Measurements from ENCODE around the gene PQBP1.
"Not testable (repeated sequence)": the region's sequence is repeated elsewhere in the genome, so short reads cannot be mapped to it uniquely, and the experiment has no call there.

PQBP1 gene, protein sequence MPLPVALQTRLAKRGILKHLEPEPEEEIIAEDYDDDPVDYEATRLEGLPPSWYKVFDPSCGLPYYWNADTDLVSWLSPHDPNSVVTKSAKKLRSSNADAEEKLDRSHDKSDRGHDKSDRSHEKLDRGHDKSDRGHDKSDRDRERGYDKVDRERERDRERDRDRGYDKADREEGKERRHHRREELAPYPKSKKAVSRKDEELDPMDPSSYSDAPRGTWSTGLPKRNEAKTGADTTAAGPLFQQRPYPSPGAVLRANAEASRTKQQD

DNA sequence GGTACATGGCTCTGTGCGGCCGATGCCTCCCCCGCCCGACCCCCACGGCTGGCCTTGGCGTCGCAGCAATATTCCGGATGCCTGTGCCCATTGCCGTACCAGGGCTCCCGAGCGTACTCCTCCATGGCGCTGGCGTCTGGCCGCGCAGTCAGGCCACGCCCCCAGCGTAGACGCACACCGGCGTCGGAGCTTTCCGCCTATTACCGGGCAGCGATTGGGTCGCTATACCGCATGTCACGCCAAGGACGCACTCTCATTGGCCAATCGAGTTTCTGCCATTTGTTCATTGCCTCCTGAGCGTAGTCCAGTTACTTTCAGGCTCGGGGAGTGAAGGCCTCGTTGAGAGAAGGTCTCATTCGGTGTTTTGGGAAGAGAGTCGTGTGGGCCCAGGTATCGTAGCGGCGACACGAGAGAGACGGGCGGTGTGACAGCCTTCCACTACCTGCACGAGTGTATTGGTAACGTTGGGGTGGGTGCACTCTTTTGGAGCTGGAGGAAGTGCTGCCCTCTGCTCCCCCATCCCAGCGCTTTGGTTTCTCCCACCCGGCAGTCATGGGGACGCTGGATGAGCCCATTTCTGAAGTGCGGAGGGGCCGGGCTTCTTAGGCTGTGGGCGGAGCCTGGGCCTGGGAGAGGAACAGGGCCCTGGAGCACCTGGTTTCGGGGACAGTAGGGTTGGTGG lies at the start of gene PQBP1, which contains the start of gene TIMM17B:
Gene PQBP1 (plus strand): TSS at position 306 of the 682 bp plus-strand sequence. CDS start 580 bp downstream, outside the sequence.
Gene TIMM17B (minus strand): TSS at position 144 of the 682 bp plus-strand sequence. CDS start 19 bp downstream, at position 125.
- peak within 1 kb of the TSS; percentile 84 for H3K4me3 ChIP-seq (ENCODE audit: low read length)
- TF ChIP-seq ZNF274 (IDR thresholded peaks at IDR 0.05; ENCODE audit: low read depth, low read length) = no peak

DNA sequence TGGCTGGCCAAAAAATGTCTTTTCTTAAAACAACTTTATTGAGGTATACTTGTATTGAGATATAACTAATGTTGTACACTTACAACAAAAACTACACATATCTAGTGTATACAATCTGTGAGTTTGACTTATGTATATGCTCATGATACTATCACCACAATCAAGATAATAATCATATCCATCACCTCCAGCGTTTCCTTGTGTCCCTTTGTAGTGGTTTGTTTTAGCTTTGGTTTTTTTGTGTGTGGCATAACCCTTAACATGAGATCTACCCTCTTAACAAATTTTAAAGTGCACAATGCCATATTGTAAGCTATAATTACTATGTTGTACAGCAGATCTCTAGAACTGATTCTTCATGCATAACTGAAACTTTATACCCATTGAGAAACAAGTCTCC lies 48.9 kb upstream of the PQBP1 start:
- no peak overlapping the region for H3K4me3 ChIP-seq (ENCODE audit: low read length)
- TF ChIP-seq ZNF274 (IDR thresholded peaks at IDR 0.05; ENCODE audit: low read depth, low read length) = no peak

DNA sequence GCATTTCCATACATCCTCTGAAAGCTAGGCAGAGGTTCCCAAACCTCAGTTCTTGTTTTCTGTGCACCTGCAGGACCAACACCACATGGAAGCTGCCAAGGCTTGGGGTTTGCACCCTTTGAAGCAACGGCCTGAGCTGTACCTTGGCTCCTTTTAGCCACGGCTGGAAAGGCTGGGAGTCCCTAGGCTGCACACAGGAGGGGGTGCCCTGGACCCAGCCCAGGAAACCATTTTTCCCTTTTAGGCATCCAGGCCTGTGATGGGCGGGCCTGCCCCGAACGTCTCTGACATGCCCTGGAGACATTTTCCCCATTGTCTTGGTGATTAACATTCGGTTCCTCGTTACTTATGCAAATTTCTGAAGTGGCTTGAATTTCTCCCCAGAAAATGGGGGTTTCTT lies 44.9 kb upstream of the PQBP1 start:
- no peak for TF ChIP-seq ZNF274 (IDR thresholded peaks at IDR 0.05; ENCODE audit: low read depth, low read length)
- H3K4me3 ChIP-seq (ENCODE audit: low read length) = no peak overlapping the region

DNA sequence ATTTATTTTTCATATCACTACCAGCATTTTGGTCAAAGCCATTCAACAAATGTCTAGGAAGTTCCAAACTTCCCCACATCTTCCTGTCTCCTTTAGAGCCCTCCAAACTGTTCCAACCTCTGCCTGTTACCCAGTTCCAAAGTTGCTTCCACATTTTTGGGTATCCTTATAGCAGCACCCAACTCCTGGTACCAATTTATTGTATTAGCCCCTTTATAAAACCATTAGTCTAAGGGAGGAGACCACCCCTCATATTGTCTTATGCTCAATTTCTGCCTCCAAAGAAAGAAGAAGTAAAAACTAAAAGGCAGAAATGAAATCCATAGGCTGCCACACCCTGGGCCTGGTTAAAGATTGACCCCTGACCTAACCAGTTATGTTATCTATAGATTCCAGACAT lies 44.2 kb upstream of the PQBP1 start:
- not testable (repeated sequence) for H3K4me3 ChIP-seq (ENCODE audit: low read length)

DNA sequence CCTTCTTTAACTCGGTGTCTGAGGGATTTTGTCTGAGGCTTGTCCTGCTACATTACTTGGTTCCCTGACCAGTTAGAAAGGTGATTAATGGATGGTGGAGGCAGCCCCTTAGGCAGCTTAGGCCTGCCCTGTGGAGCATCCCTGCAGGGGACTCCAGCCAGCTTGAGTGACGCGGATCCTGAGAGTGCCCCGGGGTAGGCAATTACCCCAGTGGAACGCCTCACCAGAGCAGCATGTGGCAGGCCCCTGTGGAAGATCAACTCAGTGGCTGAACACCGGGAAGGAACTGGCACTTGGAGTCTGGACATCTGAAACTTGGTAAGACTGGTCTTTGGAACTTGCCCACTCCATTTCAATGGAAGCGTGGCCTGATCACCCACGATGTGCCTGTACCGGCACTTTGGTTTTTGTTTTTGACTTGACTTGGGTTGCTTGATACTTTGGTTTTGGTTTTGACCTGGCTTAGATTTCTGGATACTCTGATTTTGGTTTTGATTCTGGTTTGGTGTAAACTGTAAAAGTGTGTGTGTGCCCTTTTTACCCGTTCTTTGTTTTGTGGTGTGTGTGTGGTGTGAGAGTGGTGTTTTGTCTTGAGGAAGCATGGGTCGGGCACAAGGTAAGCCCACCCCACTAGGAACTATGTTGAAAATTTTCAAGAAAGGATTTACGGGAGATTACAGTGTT lies 43.5 kb upstream of the PQBP1 start:
- H3K4me3 ChIP-seq (ENCODE audit: low read length) = not testable (repeated sequence)

DNA sequence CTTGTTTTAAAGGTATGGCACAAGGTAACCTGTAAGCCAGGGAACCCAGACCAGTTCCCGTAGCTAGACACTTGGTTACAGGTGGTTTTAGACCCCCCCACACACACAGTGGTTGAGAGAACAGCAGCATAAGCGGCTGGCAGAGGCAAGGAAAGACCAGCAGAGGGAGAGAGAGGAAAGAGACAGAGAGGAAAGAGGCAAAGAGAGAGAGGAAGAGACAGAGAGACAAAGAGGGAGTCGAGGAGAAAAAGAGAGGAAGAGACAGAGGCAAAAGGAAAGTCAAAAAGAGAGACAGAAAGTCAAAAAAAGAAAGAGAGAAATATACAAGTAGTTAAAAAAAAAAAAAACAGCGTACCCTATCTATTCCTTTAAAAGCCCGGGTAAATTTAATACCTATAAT lies 42.8 kb upstream of the PQBP1 start:
- H3K4me3 ChIP-seq (ENCODE audit: low read length) = no peak overlapping the region
- no peak for TF ChIP-seq ZNF274 (IDR thresholded peaks at IDR 0.05; ENCODE audit: low read depth, low read length)

DNA sequence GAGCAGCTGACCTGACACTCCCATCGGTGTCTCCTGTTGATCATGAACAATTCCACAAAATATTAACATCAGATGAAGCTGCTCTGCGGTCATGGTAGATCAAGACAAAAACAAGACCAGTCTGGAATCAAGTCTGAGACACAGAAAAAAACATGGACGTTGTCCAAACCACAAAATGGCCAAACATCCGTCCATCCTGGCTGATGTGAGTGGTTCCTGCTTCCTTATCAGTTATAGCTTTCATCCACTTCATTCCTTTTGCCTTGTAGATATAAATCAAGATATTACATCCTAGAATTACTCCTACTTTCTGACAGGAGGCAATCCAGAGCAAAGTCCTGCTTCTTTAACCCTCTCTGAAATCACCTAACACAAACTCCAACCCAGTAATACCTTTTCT lies 33.5 kb upstream of the PQBP1 start:
- no peak overlapping the region for H3K4me3 ChIP-seq (ENCODE audit: low read length)
- no peak for TF ChIP-seq ZNF274 (IDR thresholded peaks at IDR 0.05; ENCODE audit: low read depth, low read length)

DNA sequence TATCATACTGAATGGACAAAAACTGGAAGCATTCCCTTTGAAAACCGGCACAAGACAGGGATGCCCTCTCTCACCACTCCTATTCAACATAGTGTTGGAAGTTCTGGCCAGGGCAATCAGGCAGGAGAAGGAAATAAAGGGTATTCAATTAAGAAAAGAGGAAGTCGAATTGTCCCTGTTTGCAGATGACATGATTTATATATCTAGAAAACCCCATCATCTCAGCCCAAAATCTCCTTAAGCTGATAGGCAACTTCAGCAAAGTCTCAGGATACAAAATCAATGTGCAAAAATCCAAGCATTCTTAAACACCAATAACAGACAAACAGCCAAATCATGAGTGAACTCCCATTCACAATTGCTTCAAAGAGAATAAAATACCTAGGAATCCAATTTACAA lies 25.7 kb upstream of the PQBP1 start:
- not testable (repeated sequence) for H3K4me3 ChIP-seq (ENCODE audit: low read length)

DNA sequence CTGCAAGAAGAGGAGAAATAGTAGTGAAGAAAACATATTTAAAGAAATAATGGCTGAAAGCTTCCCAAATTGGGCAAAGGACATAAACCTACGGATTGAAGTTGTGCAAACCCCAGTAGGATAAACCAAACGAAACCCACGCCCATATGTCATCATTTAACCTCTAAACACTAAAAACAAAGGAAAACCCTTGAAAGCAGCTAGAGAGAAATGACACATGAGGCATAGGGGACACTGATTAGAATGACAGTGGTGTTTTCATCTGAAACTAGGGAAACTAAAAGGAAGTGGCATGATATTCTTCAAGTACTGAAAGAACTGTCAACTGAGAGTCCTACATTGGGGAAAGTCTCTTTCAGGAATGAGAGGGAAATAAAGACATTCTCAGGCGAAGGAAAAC lies 20.8 kb upstream of the PQBP1 start:
- H3K4me3 ChIP-seq (ENCODE audit: low read length) = not testable (repeated sequence)

DNA sequence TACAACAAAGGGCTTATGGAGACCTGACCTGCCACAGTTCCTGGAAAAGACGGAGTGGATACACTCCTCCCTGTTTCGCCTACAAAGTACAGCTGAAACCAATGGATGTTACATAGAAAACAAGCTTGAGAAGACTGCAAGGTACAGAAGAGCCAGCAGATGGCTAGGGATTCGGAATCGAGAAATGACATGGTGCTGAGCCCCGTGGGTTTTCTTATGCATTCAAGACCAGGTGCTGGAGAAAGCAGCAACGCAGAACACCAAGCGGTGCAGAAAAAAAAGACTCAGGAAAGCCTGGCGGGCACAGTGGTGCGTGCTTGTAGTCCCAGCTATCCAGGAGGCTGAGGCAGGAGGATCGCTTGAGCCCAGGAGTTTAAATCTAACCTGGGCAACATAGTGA lies 14.0 kb upstream of the PQBP1 start:
- TF ChIP-seq ZNF274 (IDR thresholded peaks at IDR 0.05; ENCODE audit: low read depth, low read length) = no peak
- H3K4me3 ChIP-seq (ENCODE audit: low read length) = no peak overlapping the region

DNA sequence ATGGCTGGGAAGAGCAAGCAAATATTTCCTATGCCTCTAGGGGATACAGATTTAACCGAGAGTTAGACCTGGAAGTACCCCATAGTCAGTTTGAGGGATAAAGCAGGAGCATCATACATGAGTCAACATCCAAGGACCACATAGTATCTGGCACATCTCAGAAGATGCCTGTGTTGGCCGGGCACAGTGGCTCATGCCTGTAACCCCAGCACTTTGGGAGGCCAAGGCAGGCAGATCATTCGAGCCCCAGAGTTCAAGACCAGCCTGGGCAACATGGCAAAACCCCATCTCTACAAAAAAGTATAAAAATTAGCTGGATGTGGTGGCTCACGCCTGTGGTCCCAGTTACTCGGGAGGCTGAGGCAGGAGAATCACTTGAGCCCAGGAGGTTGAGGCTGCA lies 11.1 kb upstream of the PQBP1 start:
- not testable (repeated sequence) for H3K4me3 ChIP-seq (ENCODE audit: low read length)

DNA sequence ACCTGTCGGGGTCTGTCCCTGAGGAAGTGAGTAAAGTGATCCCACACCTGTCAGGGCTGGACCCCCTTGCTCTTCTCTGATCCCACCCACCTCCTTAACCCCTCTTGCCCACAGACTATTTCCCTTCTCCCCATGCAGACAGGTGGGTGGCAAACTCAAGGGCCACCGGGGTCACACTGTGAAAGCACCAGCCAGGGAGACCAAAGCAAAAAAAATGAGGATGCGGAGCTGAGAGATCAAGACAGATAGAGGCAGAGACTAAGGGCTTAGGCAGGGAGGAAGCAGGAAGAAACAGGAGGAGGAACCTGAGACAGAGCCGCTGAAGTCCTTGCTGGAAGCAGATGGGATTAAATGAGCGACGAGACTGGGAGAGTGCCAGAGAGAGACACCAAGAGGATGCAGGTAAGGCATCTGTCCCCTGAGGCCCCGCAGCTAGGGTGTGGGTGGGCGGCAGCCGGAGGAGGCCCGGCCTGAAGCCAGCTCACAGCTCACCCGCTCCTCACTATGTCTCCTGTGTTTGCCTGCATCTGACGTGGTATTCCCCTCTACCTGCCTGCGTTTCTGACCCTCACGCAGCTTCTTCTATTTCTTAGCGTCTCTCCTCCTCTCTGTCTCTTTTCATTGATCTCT lies 7.3 kb upstream of the PQBP1 start:
- H3K4me3 ChIP-seq (ENCODE audit: low read length) = peak overlapping the region; percentile 22; the same call in 1 of the 2 replicates
- TF ChIP-seq ZNF274 (IDR thresholded peaks at IDR 0.05; ENCODE audit: low read depth, low read length) = no peak

DNA sequence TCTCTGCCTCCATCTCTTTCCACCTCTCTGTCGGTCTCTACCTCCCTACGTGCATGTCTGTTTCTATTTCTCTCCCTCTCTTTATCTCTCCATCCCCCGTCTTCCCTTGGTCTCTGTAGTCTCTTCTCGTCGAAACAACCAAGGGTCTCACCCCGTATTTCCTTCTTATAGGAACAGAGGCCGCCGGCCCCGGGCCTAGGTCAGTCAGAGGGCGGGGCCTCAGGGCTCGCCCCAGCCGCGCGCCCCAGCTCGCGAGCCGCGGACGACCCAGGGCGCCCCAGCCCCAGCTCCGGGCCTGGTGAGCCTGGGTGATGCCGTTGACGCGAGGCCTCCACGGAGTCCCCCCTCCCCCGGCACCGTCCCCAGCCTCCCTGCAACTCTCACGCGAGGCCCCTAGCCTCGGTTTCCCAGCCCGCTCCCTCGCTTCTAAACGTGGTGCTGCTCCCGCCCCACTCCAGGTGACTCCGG lies 6.8 kb upstream of the PQBP1 start:
- no peak for TF ChIP-seq ZNF274 (IDR thresholded peaks at IDR 0.05; ENCODE audit: low read depth, low read length)
- H3K4me3 ChIP-seq (ENCODE audit: low read length) = peak overlapping the region; percentile 22; the same call in 1 of the 2 replicates

DNA sequence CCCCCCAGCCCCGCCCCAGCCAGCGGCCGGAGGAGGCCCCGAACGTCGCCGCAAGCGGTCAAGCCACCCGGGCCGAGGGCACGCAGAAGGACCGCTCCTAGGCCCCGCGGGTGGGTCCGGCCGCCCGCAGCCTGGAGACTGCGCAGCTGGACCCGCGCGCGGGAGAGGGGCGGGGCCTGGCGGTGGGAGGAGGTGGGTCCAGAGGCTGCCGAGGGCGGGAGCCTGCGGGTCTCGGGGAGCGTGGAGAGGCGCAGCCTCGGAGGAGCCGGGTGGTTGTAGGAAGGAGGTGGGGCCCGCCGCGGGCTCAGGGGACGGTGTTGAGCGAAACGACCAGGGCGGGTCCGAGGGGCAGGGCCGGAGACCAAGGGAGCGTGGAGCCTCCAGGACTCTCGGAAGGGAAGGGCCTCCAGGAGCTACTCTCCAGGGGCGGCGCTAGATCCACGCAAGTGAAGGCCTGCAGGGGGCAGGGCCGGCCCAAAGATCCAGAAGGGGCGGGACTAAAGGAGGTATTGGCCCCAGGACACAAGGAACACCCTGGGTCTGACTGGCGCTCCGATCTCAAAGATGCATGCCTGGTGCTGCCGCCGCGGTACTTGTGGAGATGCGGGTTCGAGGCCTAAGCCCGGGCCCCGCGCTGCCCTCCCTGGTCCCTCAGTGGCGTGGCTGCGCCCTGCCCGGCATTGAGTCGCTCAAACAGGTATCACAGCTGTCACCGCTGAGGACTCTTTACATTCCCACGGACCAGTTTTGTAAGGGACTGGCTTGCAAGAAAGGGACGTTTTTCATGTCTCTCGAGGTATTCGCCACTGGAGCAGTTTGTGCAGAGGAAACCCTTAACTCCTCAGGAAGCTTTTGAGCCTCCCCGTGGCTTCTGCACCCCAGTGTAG lies 6.1 kb upstream of the PQBP1 start:
- peak overlapping the region; percentile 22; the same call in 1 of the 2 replicates for H3K4me3 ChIP-seq (ENCODE audit: low read length)
- TF ChIP-seq ZNF274 (IDR thresholded peaks at IDR 0.05; ENCODE audit: low read depth, low read length) = no peak
